Ramos (cell line): ENCODE results near the gene BCKDK.
"Not testable (repeated sequence)": the region's sequence is repeated elsewhere in the genome, so short reads cannot be mapped to it uniquely, and the experiment has no call there.

ENCODE experiments used
- in situ Hi-C: fragments of 300-500 bp; cut with MboI; formaldehyde crosslinking; loops from one replicate; pipeline ENCODE4 v1.14.3; 2022; ENCODE audit warnings: low sequenced_read_pairs; ENCODE audit not compliant: unreplicated experiment

The BCKDK gene

DNA sequence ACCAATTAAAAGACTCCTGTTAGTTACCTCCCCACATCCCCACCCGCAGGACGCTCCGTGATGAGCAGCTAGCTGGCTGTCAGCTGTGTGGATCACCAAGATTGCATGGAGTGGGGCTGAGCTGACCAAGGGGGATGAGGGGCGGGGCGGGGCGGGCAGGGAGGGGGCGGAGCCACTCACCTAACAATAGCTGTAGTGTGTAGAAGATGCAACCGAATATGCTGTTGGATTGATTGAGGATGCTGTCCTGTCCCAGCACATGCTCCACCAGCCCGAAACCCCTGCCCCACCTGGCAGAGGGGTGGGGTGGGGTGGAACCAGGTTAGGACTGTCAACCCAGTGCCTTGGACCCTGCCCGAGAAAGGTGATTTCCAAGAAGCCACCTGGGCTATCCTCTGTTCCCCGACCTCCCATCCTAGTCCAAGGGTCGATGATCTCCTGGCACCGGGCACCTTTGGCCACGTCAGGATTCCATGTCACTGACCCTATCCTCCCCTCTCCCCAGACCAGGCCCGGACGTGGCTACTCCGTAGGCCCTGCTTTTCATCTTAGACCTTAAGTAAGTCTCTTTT, 15.0 kb upstream of the BCKDK start:
- in situ Hi-C loops, result no loop called here

DNA sequence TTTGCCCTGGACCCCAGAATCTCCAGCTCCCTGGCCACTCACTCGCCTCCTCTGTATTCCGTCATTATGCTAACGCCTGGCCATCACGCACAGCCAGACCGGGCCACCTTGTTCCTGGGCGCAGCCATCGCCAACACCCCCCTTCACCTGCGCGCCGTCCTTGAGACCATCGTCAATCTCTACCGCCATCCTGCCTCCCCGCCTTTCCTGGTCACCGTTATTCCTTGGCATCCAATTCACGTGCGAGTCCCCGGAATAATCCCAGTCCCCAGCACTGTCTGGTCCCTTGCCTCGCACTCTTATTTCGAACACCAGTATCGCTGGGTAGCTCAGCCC, 14.1 kb upstream of the BCKDK start:
- in situ Hi-C loops, result no loop called here

DNA sequence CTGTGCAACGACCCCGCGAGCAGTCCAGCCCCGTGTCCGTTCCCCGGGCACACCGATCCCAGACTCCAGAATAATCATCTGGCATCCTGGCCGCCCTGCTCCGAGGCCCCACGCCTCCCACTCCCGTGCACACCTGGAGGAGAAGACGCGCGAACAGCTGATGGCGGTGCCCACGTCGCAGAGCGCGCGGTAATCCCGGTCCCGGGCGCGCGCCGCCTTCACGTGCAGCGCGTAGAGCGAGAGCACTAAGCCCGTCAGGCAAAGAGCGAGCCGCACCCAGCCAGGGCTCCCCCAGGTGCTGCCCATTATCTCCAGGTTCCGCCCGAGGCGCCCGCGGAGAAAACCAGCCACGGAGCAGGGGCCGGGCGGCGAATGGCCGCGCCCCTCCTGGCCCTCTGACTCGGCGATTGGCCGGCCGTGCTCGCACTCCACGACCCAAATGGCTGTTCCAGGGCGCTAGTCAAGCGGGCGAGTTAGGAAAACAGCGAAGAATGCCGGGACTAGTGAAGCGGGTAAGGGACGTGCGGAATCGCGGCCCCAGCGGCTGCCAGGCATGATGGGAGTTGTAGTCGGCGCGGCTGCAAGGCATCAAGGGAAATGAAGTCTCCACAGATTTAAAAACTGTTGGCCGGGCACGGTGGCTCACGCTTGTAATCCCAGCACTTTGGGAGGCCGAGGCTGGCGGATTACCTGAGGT, 13.6 kb upstream of the BCKDK start, which contains the start of gene VKORC1:
VKORC1 (minus strand) TSS at position 374 of the 697 bp plus-strand sequence; CDS start at position 306, 68 bp downstream.
- in situ Hi-C loops, result no loop called here

DNA sequence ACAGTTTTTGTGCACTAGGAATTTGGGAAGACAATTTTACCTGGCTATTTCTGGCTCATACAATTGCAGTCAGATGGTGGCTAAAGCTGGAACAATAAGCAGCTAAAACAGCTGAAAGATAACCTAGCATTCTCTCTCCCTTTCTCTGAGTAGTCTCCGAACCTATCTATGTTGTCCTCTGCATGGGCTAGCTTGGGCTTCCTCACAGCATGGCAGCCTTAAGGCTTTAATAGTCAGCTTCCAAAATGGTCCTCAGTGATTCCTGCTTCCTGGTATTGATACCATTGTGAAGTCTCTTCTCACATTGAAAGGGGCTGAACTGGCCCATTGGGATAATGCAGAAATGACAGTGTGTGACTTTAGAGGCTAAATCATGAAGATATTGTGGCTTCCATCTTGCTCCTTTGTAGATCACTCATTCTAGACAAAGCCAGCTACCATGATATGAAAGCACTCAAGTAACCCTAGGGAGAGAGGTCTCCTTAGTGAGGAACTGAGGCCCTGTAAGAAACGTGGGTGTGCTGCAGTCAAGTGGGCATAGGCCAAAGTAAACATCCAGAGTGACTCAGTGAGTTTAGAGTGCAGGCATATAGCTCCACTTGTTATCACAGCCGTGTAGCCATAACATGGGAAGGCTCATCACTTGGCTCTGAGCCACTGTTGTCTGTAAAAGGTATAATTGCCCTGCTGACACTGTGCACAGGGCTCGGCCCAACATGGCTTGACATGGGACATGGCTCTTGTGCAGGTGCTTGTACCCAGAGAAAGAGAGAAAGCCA, 8.1 kb upstream of the BCKDK start:
- in situ Hi-C loops, result no loop called here

DNA sequence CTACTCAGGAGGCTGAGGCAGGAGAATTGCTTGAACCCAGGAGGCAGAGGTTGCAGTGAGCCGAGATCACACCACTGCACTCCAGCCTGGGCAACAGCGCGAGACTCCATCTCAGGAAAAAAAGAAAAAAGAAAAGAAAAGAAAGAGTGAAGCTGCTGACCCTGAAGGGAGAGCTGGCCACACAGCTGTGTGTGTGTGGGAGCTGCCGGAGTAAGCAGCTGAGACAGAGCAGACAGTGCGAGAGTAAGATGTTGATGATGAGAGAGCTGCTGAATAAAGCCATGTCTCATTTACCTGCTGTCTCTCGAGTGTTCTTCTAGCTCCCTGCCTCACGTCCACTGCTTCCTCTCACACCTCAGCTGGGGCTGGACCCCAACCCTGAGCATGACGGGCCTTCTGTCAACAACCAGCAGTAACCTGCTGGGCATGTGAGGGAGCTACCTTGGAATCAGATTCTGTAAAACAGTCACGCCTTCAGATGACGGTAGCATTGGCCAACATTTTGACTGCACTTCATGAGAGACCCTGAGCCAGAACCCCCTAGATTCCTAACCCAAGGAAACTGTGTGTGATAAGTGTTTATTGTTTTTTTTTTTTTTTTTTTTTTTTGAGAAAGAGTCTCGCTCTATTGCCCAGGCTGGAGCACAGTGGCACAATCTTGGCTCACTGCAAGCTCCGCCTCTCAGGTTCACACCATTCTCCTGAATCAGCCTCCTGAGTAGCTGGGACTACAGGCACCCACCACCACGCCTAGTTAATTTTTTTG, 7.1 kb upstream of the BCKDK start:
- in situ Hi-C loops, result not testable (repeated sequence)

DNA sequence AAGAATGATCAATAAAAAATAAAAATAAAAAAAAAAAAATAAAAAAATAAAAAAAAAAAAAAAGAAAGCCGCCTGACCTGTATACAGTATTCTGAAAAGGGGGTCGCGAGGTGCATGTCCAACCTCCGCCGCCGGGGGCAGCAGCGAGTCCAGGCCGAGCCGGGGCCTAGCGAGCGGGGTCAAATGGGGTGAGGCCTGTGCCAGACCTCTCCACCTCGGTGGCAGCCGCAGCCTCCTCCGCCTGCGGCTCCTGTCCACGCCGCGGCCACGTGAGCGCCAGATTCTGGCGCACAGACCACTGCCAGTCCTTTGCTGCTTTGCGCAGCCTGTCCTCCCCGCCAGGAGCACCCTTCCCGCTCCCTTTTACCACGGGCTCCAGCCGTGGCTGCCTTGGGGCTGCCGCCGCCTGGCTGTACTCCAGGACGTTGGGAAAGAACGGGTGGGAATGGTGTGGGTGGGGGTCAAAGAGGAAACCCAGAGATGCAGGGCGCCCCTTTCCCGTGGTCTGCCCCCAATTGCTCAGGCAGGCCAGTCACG, 2.4 kb upstream of the BCKDK start:
- in situ Hi-C loops, result no loop called here

DNA sequence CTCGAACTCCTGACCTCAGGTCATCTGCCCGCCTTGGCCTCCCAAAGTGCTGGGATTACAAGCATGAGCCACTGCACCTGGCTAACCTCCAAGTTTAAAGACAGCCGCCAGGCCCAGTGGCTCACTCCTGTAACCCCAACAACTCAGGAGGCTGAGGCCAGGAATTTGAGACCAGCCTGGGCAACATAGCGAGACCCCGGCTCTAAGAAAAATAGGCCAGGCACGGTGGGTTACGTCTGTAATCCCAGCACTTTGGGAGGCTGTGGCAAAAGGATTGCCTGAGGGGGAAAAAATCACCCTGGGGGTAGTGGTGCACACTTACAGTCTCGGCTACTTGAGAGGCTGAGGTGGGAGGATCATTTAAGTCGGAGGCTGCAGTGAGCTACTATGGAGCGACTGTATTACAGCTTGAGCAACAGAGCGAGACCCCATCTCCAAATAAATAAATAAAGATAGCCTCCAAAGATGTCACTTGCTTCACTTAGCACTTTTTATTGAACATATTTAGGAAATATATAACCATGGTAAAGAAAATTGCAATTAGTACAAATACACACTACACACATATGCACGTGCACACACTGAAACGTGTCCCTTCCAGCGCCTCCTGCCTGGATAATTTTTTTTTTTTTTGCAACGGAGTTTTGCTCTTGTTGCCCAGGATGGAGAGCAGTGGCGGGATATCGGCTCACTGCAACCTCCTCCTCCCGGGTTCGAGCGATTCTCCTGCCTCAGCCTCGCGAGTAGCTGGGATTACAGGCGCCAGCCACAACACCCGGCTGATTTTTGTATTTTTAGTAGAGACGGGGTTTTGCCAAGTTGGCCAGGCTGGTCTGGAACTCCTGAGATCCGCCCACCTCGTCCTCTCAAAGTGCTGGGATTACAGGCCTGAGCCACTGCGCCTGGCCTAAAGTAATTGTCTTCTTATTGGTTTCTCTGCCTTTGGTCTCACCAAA, 1.4 kb upstream of the BCKDK start:
- in situ Hi-C loops, result no loop called here

DNA sequence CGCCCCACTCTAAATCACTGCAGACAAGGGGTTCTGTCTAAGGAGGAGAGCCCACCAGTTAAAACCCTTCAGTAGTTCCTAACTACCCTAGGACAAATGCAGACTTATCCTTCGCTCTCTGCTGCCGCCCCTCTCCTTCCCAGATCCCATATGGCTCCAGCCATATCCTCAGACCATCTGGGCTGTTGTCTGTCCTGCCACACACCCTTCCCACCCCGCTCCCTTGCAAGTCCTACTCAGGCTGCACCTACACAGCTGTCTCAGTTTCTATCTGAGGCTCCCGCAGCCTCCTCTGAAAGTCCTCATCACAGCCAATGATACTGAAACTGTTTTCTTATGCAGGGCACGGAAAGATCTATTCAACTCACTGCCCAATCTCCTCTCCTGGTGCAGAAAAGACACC, 720 bp upstream of the BCKDK start:
- in situ Hi-C loops, result no loop called here

DNA sequence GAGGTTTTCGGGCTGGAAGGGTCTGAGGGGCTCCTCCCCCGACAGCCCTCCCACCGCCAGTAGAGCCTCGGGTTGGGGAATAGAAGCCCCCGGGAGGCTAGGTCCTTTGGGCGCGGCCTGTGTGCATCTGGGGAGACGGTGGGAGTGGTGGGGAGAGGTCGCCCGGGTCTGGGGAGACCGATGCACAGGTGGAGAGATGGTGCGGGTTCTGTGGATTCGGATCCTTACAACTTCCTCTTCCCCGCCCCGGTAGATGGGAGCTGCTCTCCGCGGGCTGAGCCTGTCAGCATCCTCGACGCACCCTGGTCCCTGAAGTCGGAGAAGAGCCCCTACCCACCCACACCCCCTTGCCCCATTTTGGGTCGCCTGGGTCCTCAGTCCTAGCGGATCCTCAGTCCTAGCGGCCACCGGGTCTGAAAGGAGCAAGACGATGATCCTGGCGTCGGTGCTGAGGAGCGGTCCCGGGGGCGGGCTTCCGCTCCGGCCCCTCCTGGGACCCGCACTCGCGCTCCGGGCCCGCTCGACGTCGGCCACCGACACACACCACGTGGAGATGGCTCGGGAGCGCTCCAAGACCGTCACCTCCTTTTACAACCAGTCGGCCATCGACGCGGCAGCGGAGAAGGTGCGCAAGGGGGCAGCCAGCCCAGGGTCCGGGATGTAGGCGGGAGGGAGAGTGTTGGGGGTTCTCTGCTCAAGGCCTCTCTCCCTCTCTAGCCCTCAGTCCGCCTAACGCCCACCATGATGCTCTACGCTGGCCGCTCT, 790 bp downstream of the BCKDK start:
- in situ Hi-C loops, result no loop called here

DNA sequence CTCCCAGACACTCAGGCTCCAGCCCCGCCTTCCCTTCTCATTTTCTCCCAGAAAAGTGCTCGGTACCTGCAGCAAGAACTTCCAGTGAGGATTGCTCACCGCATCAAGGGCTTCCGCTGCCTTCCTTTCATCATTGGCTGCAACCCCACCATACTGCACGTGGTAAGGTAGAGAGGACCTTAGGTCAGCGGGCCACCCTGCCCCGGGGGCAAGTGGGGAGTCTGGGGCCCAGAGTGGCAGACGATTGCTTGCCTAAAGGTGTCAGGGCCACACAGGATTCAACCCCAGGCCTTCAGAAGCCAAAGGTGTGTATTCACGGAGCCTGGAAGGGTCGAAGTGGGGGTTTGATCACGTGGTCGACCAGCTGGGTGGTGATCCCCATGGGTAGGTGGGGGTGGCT, 1.4 kb downstream of the BCKDK start:
- in situ Hi-C loops, result no loop called here

DNA sequence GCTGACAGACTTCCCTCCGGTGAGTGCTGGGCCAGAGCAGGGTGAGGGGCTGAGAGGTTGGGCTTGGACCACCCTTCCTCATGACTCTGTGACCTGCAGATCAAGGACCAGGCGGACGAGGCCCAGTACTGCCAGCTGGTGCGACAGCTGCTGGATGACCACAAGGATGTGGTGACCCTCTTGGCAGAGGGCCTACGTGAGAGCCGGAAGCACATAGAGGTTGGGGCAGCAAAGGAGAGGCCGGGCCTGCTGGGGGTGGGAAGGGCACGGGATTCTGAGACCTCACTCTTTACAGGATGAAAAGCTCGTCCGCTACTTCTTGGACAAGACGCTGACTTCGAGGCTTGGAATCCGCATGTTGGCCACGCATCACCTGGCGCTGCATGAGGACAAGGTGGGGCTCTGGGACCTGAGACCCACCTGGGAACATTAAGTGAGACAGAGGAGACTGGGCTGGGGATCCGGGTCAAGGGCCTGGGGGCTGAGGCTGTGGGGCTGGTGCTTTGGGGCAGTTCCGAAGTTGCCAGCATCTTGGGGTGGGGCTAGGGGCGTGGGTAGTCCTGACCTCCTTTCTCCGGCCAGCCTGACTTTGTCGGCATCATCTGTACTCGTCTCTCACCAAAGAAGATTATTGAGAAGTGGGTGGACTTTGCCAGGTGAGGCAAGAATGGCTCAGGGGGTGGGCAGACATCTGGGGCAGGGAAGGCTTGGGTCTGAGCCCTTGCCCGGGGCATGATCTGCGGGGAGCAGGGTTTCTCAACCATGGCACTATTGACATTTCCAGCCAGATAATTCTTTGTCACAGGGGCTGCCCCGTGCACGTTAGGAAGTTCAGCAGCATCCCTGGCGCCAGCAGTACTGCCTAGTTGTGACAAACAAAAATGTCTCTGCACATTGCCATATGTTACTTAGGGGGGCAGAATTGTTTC, 2.2 kb downstream of the BCKDK start:
- in situ Hi-C loops, result no loop called here

DNA sequence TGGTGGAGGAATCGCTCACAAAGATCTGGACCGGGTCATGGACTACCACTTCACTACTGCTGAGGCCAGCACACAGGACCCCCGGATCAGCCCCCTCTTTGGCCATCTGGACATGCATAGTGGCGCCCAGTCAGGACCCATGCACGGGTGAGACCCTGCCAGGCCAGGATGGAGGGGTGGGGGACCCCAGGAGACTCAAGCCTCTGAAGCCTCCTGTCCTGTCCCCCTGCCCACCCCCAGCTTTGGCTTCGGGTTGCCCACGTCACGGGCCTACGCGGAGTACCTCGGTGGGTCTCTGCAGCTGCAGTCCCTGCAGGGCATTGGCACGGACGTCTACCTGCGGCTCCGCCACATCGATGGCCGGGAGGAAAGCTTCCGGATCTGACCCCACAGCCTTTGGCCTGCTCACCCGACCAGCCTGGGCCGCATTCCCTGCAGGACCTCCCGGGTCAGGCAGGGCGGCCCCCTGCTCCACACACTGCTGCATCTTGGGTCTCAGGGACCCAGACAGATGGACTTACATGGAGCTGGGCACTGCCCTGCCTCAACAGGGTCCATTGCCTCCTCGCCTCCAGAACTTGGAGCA, 3.8 kb downstream of the BCKDK start:
- in situ Hi-C loops, result no loop called here

DNA sequence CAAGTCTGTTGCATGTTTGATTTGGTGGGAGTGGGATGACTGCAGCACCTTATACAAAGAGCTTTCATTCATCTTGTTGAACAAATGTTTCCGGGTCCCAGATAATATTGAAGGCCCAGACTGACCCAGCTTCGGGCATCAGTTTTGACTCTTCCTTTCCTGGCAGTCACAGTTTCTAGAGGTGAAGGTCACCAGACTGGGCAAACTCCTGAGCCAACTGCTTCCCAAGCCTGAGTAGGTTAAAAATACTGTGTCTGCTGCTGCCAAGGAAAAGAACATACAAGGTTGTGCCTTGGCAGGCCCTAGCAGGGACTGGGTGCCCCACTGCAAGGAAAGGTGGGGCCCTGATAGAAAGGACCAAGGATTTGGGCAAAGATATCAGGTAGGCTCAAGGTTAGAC, 4.5 kb downstream of the BCKDK start:
- in situ Hi-C loops, result no loop called here

DNA sequence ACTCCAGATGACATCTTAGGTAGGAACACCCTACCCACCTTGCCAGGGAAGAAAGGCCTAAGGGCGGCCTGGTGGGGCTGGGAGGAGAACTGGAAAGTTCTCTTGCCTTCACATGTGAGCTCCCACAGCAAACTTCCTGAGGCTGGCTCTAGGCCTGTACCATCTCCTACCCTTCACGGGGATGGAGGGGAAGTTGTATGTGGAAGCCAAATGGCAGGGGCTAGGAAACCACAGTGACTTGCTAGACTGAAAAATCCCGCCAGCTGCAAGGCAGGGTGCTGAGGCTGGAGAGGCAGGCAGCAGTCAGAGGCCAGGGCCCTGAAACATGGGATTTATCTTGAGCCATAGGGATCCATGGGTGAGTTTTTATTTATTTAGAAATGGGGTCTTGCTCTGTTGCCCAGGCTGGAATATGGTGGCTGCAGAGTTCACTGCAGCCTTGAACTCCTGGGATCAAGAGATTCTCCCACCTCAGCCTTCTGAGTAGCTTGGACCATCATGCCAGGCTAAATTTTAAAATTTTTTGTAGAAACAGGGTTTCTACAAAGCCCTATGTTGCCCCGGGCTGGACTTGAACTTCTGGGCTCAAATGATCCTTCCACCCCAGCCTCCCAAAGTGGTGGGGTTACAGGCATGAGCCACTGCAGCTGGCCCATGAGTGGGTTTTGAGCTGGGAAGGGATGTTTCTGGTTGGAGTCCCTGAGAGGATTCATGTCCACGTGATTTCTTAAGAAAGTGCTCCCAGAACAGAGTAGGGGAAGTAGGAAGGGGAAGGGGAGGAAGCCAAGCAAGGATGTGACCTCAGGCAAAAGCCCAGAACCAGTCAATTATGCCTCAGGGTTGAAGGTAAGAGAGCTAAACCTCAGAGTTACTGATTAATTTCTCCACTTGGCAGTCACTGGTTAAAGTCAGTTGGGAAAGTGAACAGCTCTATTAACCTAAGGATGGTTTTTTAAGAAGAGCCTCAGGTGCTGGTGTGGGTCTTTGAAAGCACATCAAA, 5.2 kb downstream of the BCKDK start:
- in situ Hi-C loops, result no loop called here

DNA sequence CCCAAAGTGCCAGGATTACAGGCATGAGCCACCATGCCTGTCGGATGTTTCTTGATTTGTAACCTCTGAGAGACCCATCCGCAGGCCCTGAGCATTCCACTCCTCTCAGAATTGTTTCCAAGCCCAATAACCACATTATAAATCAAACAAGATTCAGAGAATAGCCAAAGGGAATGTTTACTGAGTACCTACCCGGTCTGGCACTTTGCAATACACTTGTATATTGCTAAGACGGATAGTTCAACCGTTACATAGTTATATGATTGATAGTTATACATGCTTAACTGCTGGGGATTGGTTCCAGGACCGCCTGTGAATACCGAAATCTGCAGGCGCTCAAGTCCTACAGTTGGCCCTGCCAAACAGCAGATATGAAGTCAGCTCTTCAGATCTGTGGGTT, 6.3 kb downstream of the BCKDK start:
- in situ Hi-C loops, result no loop called here
